Activated CD8-positive, alpha-beta T cell treated with anti-CD3 and anti-CD28 coated beads for 36 hours (primary cell): ENCODE measurements around the gene ZNF185. TPM values are rescaled to one million over a fixed set of nuclear protein-coding genes. Genes with fewer than 3 reads are reported as not detected.
A peak's percentile ranks its signal among the peaks of the same experiment; 100 is the strongest.

ENCODE experiments used
- ATAC-seq: fragments of 200-7000 bp; cut with Tn5 transposase; one replicate; pipeline ENCODE4 v1.10.0; 2021; ENCODE audit warnings: mild to moderate bottlenecking, moderate library complexity
- CTCF ChIA-PET: fragments of 350-600 bp; sonication (Branson Sonifier 250); formaldehyde crosslinking; loops from one replicate; lab custom pipeline; 2021; ENCODE audit warnings: antibody characterized with exemption; lab: Charles Lee
- POLR2A ChIA-PET: fragments of 350-600 bp; sonication (Branson Sonifier 250); formaldehyde crosslinking; loops from one replicate; lab custom pipeline; 2021; ENCODE audit warnings: antibody characterized with exemption; lab: Charles Lee
- DNase-seq: peaks from one replicate; pipeline ENCODE4 v3.0.0-alpha.2; 2020
- H3K27ac Mint-ChIP-seq: one replicate; pipeline ENCODE4 v1.8.0; 2021; ENCODE audit warnings: mild to moderate bottlenecking, mixed read lengths
- H3K27me3 Mint-ChIP-seq: one replicate; pipeline ENCODE4 v1.8.0; 2021; ENCODE audit warnings: mixed read lengths
- H3K36me3 Mint-ChIP-seq: one replicate; pipeline ENCODE4 v1.8.0; 2021; ENCODE audit warnings: low read depth, mixed read lengths
- H3K4me1 Mint-ChIP-seq: one replicate; pipeline ENCODE4 v1.8.0; 2021; ENCODE audit warnings: low read depth, mixed read lengths
- H3K4me3 Mint-ChIP-seq: one replicate; pipeline ENCODE4 v1.8.0; 2021; ENCODE audit warnings: mild to moderate bottlenecking, moderate library complexity, mixed read lengths
- H3K9me3 Mint-ChIP-seq: one replicate; pipeline ENCODE4 v1.8.0; 2021; ENCODE audit warnings: mixed read lengths
- intact Hi-C: fragments of 100-400 bp; cut with micrococcal nuclease; formaldehyde crosslinking; loops from one replicate; pipeline ENCODE4 v1.10.0; 2022
- total RNA-seq, 2 experiments: library from RNA; stranded (reverse); gene quantifications; one replicate each; pipeline ENCODE4 v1.2.3, GENCODE V29; 2021
- TF ChIP-seq, protein P1 (sequence below): fragments of 200-600 bp; IDR thresholded peaks from one replicate; pipeline ENCODE4 v1.8.0; 2022; ENCODE audit warnings: antibody characterized with exemption, mild to moderate bottlenecking

The ZNF185 gene
- 1 to 10 TPM; 1.6 to 1.7 TPM for total RNA-seq

DNA sequence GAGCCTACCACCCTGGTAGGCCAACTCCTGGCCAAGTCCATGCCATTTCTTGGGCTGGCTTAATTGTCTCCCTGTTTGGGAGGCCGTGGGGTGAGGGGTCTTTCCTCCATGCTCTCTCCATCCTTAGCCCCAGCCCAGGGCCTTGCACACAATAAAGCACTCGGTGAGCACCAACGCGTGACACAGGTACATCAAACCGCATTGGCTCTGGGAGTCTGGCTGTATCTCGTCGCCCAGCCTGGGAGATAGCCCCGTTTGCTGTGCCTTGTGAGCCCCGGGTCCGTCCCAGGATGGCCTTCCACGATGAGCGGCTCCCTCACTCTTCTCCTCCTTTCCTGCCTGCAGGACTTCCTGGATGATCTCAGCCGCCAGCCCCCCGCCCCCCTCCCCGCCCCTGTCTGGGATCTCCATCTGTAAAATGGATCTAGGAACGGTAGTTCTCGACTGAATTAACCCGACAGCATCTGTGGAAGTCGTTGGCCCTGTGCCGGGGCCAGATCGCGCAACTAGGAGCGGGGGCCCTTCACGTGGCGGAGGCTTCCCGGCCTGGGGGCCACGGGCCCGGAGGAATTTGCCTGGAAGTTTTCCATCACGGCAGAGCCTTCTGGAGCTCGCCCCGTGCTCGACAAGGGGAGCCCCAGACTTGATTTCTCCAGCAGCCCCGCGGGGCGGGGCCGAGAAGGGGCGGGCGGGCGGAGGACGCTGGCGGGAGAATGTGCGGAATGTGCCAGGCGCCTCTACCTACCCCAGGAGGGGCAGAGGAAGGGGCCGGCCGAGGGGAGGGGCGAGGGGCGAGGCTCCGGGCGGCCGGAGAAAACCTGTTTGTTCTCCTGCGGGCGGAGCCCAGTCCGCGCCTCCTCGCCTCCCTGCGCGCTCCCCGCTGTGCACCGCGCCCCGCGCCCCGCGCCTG lies at the start of gene ZNF185:
ZNF185 (plus strand) TSS at position 846 of the 910 bp plus-strand sequence. CDS start 16,423 bp downstream, outside the sequence.
- Mint-ChIP-seq H3K27me3 (peaks cover 10% of the 10 kb centered on the region), H3K9me3 (no peaks in the 10 kb centered on the region), H3K36me3 (no peaks in the 10 kb centered on the region), H3K4me1 (no peaks in the 10 kb centered on the region), H3K4me3 (no peak within 1 kb of the TSS), H3K27ac (no peak within 1 kb of the TSS)
- peak; percentile 30 for ATAC-seq
- CTCF ChIA-PET, result no interaction called here
- POLR2A ChIA-PET, result no interaction called here
- TF ChIP-seq, protein P1, sequence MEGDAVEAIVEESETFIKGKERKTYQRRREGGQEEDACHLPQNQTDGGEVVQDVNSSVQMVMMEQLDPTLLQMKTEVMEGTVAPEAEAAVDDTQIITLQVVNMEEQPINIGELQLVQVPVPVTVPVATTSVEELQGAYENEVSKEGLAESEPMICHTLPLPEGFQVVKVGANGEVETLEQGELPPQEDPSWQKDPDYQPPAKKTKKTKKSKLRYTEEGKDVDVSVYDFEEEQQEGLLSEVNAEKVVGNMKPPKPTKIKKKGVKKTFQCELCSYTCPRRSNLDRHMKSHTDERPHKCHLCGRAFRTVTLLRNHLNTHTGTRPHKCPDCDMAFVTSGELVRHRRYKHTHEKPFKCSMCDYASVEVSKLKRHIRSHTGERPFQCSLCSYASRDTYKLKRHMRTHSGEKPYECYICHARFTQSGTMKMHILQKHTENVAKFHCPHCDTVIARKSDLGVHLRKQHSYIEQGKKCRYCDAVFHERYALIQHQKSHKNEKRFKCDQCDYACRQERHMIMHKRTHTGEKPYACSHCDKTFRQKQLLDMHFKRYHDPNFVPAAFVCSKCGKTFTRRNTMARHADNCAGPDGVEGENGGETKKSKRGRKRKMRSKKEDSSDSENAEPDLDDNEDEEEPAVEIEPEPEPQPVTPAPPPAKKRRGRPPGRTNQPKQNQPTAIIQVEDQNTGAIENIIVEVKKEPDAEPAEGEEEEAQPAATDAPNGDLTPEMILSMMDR, result no peak
- peak; percentile 11 for DNase-seq
- intact Hi-C loops, result no loop called here

DNA sequence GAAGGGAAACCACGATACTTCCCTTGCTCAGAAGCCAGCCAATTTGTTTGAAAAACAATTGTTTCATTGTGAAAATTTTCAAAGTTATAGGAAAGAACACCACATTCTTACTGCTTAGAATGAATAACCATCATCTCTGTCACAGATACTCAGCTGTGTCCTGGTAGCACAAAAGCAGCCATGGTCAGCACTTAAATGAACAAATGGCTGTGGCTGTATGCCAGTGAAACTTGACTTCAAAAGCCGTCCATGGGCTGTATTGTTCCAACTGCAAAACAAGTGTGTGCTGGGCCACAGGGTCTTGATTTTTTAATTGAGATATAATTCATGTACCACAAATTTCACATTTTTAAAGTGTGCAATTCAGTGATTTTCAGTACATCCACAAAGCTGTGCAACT lies 47.4 kb upstream of the ZNF185 start:
- DNase-seq (no peak), ATAC-seq (no peak)
- H3K4me3 Mint-ChIP-seq, result no peak overlapping the region
- ChIA-PET CTCF (no interaction called here), POLR2A (no interaction called here)
- peaks cover 22% of the 10 kb centered on the region for H3K36me3 Mint-ChIP-seq
- intact Hi-C loops, result no loop called here
- H3K9me3 Mint-ChIP-seq, result no peaks in the 10 kb centered on the region
- no peaks in the 10 kb centered on the region for H3K27me3 Mint-ChIP-seq
- H3K27ac Mint-ChIP-seq, result no peak overlapping the region
- TF ChIP-seq, protein P1, result no peak
- H3K4me1 Mint-ChIP-seq, result no peaks in the 10 kb centered on the region

DNA sequence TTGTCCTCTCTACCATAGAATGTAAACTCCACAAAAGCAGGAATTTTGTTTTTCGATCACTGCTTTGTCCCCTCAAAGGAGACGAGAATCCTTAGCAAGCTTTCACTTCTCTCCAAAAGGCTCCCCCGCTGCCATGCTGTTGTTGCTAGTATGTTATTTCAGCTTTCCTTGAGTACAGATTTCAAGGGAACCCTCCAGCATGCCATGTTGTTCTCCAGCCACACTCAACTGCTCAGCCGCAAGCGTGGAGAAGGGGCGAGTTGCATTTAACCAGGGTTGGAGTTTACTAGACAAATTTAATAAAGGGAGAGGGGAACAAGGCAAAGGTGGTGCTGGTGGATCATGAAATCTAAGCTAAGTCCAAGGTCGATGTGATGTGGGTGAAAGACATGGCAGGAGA lies 43.9 kb upstream of the ZNF185 start:
- POLR2A ChIA-PET, result no interaction called here
- CTCF ChIA-PET, result no interaction called here
- H3K27ac Mint-ChIP-seq, result no peak overlapping the region
- no peaks in the 10 kb centered on the region for H3K27me3 Mint-ChIP-seq
- peaks cover 21% of the 10 kb centered on the region for H3K36me3 Mint-ChIP-seq
- no peak for ATAC-seq
- no peak overlapping the region for H3K4me3 Mint-ChIP-seq
- DNase-seq, result no peak
- intact Hi-C loops, result no loop called here
- TF ChIP-seq, protein P1, result no peak
- no peaks in the 10 kb centered on the region for H3K9me3 Mint-ChIP-seq
- H3K4me1 Mint-ChIP-seq, result peaks cover 2% of the 10 kb centered on the region

DNA sequence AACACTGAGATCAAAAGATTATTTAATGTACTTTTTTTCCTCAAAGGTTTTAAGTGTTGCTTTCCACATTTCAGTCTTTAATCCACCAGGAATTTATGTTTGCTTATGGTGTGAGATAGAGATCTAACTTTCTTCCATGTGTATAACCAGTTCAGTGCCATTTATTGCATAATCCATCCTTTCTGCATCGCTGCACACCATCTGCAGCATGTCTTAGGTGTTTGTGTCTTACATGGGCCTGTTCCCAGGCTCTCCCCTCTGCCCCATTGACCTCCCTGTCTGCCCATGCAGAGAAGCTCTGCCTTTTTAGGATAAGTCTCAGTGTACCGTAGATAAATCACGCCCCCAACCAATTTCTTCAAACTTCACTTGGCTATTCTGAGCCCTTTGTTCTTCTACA lies 36.8 kb upstream of the ZNF185 start:
- no peak for ATAC-seq
- TF ChIP-seq, protein P1, result no peak
- intact Hi-C loops, result no loop called here
- no peaks in the 10 kb centered on the region for H3K9me3 Mint-ChIP-seq
- no peak overlapping the region for H3K4me3 Mint-ChIP-seq
- no peak overlapping the region for H3K27ac Mint-ChIP-seq
- H3K36me3 Mint-ChIP-seq, result peaks cover 9% of the 10 kb centered on the region
- peaks cover 2% of the 10 kb centered on the region for H3K4me1 Mint-ChIP-seq
- CTCF ChIA-PET, result interaction anchor here (1.1 kb wide), 1 partner anchor 12 kb away, joined by 3 read pairs; no protein-coding TSS in a partner anchor
- no peak for DNase-seq
- POLR2A ChIA-PET, result no interaction called here
- no peaks in the 10 kb centered on the region for H3K27me3 Mint-ChIP-seq

DNA sequence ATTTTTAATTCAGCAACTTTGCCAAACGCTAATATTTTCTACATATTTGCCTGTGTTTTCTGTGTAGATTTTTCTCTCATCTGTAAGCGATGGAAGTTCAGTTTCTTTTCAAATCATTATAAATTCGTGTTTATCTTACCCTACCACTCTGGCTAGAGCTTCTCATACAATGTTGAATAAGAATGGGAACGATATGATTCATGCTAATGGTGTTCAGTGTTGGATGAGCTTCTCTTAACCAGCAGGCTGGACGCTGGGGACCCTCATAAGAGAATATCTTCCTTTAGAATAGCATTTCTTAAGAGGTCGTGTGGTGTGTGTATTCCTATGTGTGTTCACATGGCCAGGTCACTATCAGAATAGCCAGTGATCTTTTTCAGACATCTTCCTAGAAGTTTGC lies 36.0 kb upstream of the ZNF185 start:
- Mint-ChIP-seq H3K4me3 (no peak overlapping the region), H3K36me3 (peaks cover 9% of the 10 kb centered on the region), H3K27me3 (no peaks in the 10 kb centered on the region), H3K9me3 (no peaks in the 10 kb centered on the region), H3K27ac (no peak overlapping the region), H3K4me1 (peaks cover 2% of the 10 kb centered on the region)
- no peak for ATAC-seq
- TF ChIP-seq, protein P1, result no peak
- no peak for DNase-seq
- ChIA-PET POLR2A (no interaction called here), CTCF (interaction anchor here (1.1 kb wide), 1 partner anchor 13 kb away, joined by 3 read pairs; no protein-coding TSS in a partner anchor)
- intact Hi-C loops, result no loop called here
